NCI-H2196 treated with DMSO at 0.1 percent for 48 hours (cell line): Measurements from ENCODE around the gene CNR1.
"Not testable (repeated sequence)": the region's sequence is repeated elsewhere in the genome, so short reads cannot be mapped to it uniquely, and the experiment has no call there.

Experiments
- DNase-seq: peaks from one replicate; lab custom pipeline; 2025; ENCODE audit not compliant: unreplicated experiment; lab: John Stamatoyannopoulos, UW

Gene CNR1

GRCh38 chr6:88165844-88166492, at the start of gene CNR1:
Gene CNR1 (minus strand): TSS chr6:88166347. CDS start chr6:88145274, 21,073 bp downstream.
- DNase-seq: no peak

GRCh38 chr6:88211446-88211845, 45.3 kb upstream of the CNR1 start:
- DNase-seq: no peak

- DNase-seq: no peak
These were observed 43.2 kb upstream of the CNR1 start for GRCh38 chr6:88209301-88209700.

GRCh38 chr6:88208726-88209125, 42.6 kb upstream of the CNR1 start:
- no peak for DNase-seq

- not testable (repeated sequence) for DNase-seq
These were observed 35.6 kb upstream of the CNR1 start for GRCh38 chr6:88201734-88202133.

GRCh38 chr6:88184921-88185320, 18.8 kb upstream of the CNR1 start:
- DNase-seq: no peak

- no peak for DNase-seq
These were observed 17.3 kb upstream of the CNR1 start for GRCh38 chr6:88183471-88183870.

- DNase-seq: no peak
These were observed 13.5 kb upstream of the CNR1 start for GRCh38 chr6:88179692-88180091.

GRCh38 chr6:88177961-88178464, 11.9 kb upstream of the CNR1 start:
- no peak for DNase-seq

- DNase-seq: no peak
These were observed 8.8 kb upstream of the CNR1 start for GRCh38 chr6:88174906-88175305.

GRCh38 chr6:88171312-88171711, 5.2 kb upstream of the CNR1 start:
- no peak for DNase-seq

GRCh38 chr6:88168362-88168761, 2.2 kb upstream of the CNR1 start:
- DNase-seq: no peak

- DNase-seq: no peak
These were observed 1.3 kb upstream of the CNR1 start for GRCh38 chr6:88167352-88167937.

GRCh38 chr6:88166493-88167351, 575 bp upstream of the CNR1 start:
- no peak for DNase-seq

GRCh38 chr6:88165087-88165843, 882 bp downstream of the CNR1 start:
- no peak for DNase-seq

GRCh38 chr6:88164061-88164460, 2.1 kb downstream of the CNR1 start:
- DNase-seq: no peak

- DNase-seq: no peak
These were observed 2.5 kb downstream of the CNR1 start for GRCh38 chr6:88163616-88164015.

GRCh38 chr6:88161940-88162339, 4.2 kb downstream of the CNR1 start:
- no peak for DNase-seq

GRCh38 chr6:88157106-88157505, 9.0 kb downstream of the CNR1 start:
- no peak for DNase-seq

- no peak for DNase-seq
These were observed 20.7 kb downstream of the CNR1 start for GRCh38 chr6:88145298-88145963.
